ENCODE measurements around the gene IL1R2. TPM values are rescaled to one million over a fixed set of nuclear protein-coding genes. Genes with fewer than 3 reads are reported as not detected.
A peak's percentile ranks its signal among the peaks of the same experiment; 100 is the strongest.

The IL1R2 gene
- total RNA-seq, 4 donors from 2014 or later, result 55.3 to 103 (median 80.7) TPM

DNA sequence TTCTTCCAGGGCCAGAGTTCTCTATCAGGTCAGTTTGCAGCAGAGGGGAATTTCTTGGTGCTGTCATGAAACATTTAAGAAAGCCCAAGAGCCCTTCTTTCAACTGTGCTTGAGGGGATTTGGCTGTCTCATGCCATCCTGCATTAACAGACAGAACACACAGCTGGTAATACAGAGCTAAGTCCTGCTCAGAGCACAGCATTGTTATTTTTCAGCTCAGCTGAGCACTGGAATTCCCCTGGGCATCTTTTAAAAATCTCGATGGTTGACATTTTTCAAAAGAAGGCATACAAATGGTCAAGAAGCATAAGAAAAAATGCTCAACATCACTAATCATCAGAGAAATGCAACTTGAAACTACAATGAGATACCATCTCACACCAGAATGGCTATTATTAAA is 14.9 kb upstream of the IL1R2 start:
- Histone ChIP-seq H3K36me3 (no peaks in the 10 kb centered on the region), H3K27ac (no peak overlapping the region), H3K9me3 (no peaks in the 10 kb centered on the region), H3K27me3 (no peaks in the 10 kb centered on the region), H3K4me1 (peaks cover 22% of the 10 kb centered on the region), H3K4me3 (no peak overlapping the region)
- 8% methylated on average over 1 of the region's 1 CpG for WGBS
- no peak for DNase-seq (ENCODE audit: low spot score in 2 of 2)
- TF ChIP-seq POLR2A (IDR thresholded peaks at IDR 0.05) (no peak), POLR2AphosphoS5 (IDR thresholded peaks at IDR 0.05) (no peak)

GRCh38 chr2:101980368-101980767 is 11.4 kb upstream of the IL1R2 start:
- no peak for TF ChIP-seq EP300 (IDR thresholded peaks at IDR 0.05)
- TF ChIP-seq POLR2AphosphoS5 (IDR thresholded peaks at IDR 0.05), result no peak
- TF ChIP-seq CTCF (IDR thresholded peaks at IDR 0.05), result no peak
- no peak for TF ChIP-seq POLR2A (IDR thresholded peaks at IDR 0.05)
- H3K36me3 ChIP-seq, result no peaks in the 10 kb centered on the region
- peak overlapping the region; percentile 52 for H3K27ac ChIP-seq
- peaks cover 40% of the 10 kb centered on the region for H3K4me1 ChIP-seq
- H3K9me3 ChIP-seq, result no peaks in the 10 kb centered on the region
- no peaks in the 10 kb centered on the region for H3K27me3 ChIP-seq
- no peak overlapping the region for H3K4me3 ChIP-seq
- WGBS, result 42% methylated on average over 5 of the region's 7 CpGs
- DNase-seq (ENCODE audit: low spot score in 2 of 2), result no peak

GRCh38 chr2:101981066-101981465 is 10.7 kb upstream of the IL1R2 start:
- no peak for DNase-seq (ENCODE audit: low spot score in 2 of 2)
- WGBS, result 58% methylated on average over 2 of the region's 5 CpGs
- Histone ChIP-seq H3K27ac (peak overlapping the region; percentile 52), H3K36me3 (no peaks in the 10 kb centered on the region), H3K4me3 (no peak overlapping the region), H3K4me1 (peaks cover 41% of the 10 kb centered on the region), H3K9me3 (no peaks in the 10 kb centered on the region), H3K27me3 (no peaks in the 10 kb centered on the region)
- TF ChIP-seq CTCF (IDR thresholded peaks at IDR 0.05), result no peak
- no peak for TF ChIP-seq EP300 (IDR thresholded peaks at IDR 0.05)
- TF ChIP-seq POLR2AphosphoS5 (IDR thresholded peaks at IDR 0.05), result no peak
- no peak for TF ChIP-seq POLR2A (IDR thresholded peaks at IDR 0.05)

- 55% methylated on average over 4 of the region's 4 CpGs for WGBS
- Histone ChIP-seq H3K4me1 (peaks cover 41% of the 10 kb centered on the region), H3K9me3 (no peaks in the 10 kb centered on the region), H3K27ac (peak overlapping the region; percentile 12), H3K27me3 (no peaks in the 10 kb centered on the region), H3K4me3 (no peak overlapping the region), H3K36me3 (no peaks in the 10 kb centered on the region)
- no peak for DNase-seq (ENCODE audit: low spot score in 2 of 2)
- TF ChIP-seq POLR2A (IDR thresholded peaks at IDR 0.05), result no peak
- TF ChIP-seq EP300 (IDR thresholded peaks at IDR 0.05), result no peak
- no peak for TF ChIP-seq CTCF (IDR thresholded peaks at IDR 0.05)
- no peak for TF ChIP-seq POLR2AphosphoS5 (IDR thresholded peaks at IDR 0.05)
These were observed 10.3 kb upstream of the IL1R2 start for GRCh38 chr2:101981504-101981903.

- no peak for DNase-seq (ENCODE audit: low spot score in 2 of 2)
- Histone ChIP-seq H3K36me3 (no peaks in the 10 kb centered on the region), H3K9me3 (no peaks in the 10 kb centered on the region), H3K27me3 (no peaks in the 10 kb centered on the region), H3K4me3 (no peak overlapping the region), H3K27ac (peak overlapping the region; percentile 24), H3K4me1 (peaks cover 43% of the 10 kb centered on the region)
- no peak for TF ChIP-seq POLR2AphosphoS5 (IDR thresholded peaks at IDR 0.05)
- TF ChIP-seq POLR2A (IDR thresholded peaks at IDR 0.05), result no peak
- no peak for TF ChIP-seq CTCF (IDR thresholded peaks at IDR 0.05)
- no peak for TF ChIP-seq EP300 (IDR thresholded peaks at IDR 0.05)
- WGBS, result 75% methylated on average over 3 of the region's 9 CpGs
These were observed 9.2 kb upstream of the IL1R2 start for GRCh38 chr2:101982495-101983029.

DNA sequence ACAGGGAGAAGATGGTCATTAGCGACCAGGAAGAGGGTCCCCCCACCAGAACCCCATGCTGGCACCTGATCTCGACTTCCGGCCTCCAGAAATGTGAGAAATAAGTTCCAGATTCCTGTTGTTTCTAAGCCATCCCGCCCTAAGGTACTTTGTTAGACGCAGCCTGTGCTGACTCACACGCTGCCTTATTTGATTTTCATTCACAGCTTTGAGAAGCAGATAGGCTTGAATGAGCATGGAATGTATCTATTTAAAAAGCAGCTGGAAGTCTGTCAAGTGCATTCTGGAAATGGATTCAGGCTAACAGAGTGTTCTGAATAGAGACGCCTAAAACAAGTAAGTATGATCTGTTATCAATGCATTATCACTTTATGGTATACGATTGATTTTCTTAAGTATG is 8.3 kb upstream of the IL1R2 start:
- Histone ChIP-seq H3K4me3 (no peak overlapping the region), H3K27me3 (no peaks in the 10 kb centered on the region), H3K36me3 (no peaks in the 10 kb centered on the region), H3K27ac (peak overlapping the region; percentile 24), H3K4me1 (peaks cover 51% of the 10 kb centered on the region), H3K9me3 (no peaks in the 10 kb centered on the region)
- WGBS, result 45% methylated on average over 8 of the region's 8 CpGs
- TF ChIP-seq EP300 (IDR thresholded peaks at IDR 0.05) (no peak), POLR2A (IDR thresholded peaks at IDR 0.05) (no peak), POLR2AphosphoS5 (IDR thresholded peaks at IDR 0.05) (no peak), CTCF (IDR thresholded peaks at IDR 0.05) (no peak)
- DNase-seq (ENCODE audit: low spot score in 2 of 2), result no peak

Data from suprapubic skin (tissue), 4 donors.